Measurements from ENCODE around the gene BORCS8. TPM values are rescaled to one million over a fixed set of nuclear protein-coding genes. Genes with fewer than 3 reads are reported as not detected.
A peak's percentile ranks its signal among the peaks of the same experiment; 100 is the strongest.

BORCS8 gene
- total and polyA plus RNA-seq, 2 of the 4 experiments (the other 2 are of a cell fraction), result 16.7 to 33.9 TPM

GRCh38 chr19:19185853-19186740 lies 5.9 kb downstream of the BORCS8 start:
- no TSS peak for BruUV-seq (replicated peaks)
- WGBS, 2 experiments (ENCODE audit: extremely low coverage in 2 of 2, insufficient read length in 1 of 2), result 100% methylated on average over 1 of the region's 9 CpGs; no CpG with 5 or more reads in 1 of the 2 experiments

More at GRCh38 chr19:19185853-19186740, 5.9 kb downstream of the BORCS8 start:
- peak overlapping the region; percentile 56 for H2AFZ ChIP-seq (replicated peaks; ENCODE audit: low read length, poor library complexity)
- POLR2A ChIA-PET (ENCODE audit: unreplicated experiment), result no interaction called here
- no peak overlapping the region for H2BK5ac ChIP-seq (ENCODE audit: low read depth, low read length, poor library complexity, severe bottlenecking)
- TF ChIP-seq RAD21 (IDR thresholded peaks at IDR 0.05; ENCODE audit: low read length) (peak; percentile 44), SMC3 (IDR thresholded peaks at IDR 0.05; ENCODE audit: low read depth, low read length) (peak; percentile 15; the same call in 1 of the 2 replicates), MAZ (IDR thresholded peaks at IDR 0.05; ENCODE audit: borderline replicate concordance, low read depth, low read length) (peak; percentile 53; the same call in 1 of the 2 replicates), MAFK (IDR thresholded peaks at IDR 0.05; ENCODE audit: low read depth, low read length) (no peak), CTCF (conservative IDR thresholded peaks at IDR 0.05; ENCODE audit: low read depth, low read length) (peak; percentile 57)
- no peak overlapping the region for H3K9ac ChIP-seq (ENCODE audit: low read depth, low read length)
- no peak overlapping the region for H3K18ac ChIP-seq (ENCODE audit: low read depth, low read length)
- DNase-seq, result peak; percentile 31
- no peak overlapping the region for H3K4ac ChIP-seq (ENCODE audit: low read depth, low read length)
- in situ Hi-C loops (cut with MboI; ENCODE audit: low sequenced_read_pairs), result no loop called here
- no peak overlapping the region for H3K27ac ChIP-seq (ENCODE audit: insufficient read depth, low read length)
- no peak overlapping the region for H2BK20ac ChIP-seq (ENCODE audit: low read depth, low read length)
- no peak overlapping the region for H4K91ac ChIP-seq (ENCODE audit: insufficient read depth, low read depth, low read length)
- CTCF ChIA-PET, result no interaction called here
- no peak overlapping the region for H3K56ac ChIP-seq (ENCODE audit: extremely low read depth, insufficient read depth, low read length)
- H2BK15ac ChIP-seq (ENCODE audit: low read depth, low read length), result no peak overlapping the region
- no peak overlapping the region for H4K5ac ChIP-seq (ENCODE audit: low read depth, low read length)
- H3K14ac ChIP-seq (replicated peaks; ENCODE audit: low read depth, low read length), result no peak overlapping the region
- intact Hi-C loops (cut with micrococcal nuclease), result no loop called here
- H3K4me3 ChIP-seq (ENCODE audit: insufficient read depth, low read depth, low read length), result no peak overlapping the region
- dilution Hi-C loops (cut with HindIII; ENCODE audit: low sequenced_read_pairs, unreplicated experiment), result no loop called here
- ATAC-seq (ENCODE audit: low read depth), result peak; percentile 89
- H4K20me1 ChIP-seq (ENCODE audit: insufficient read depth, low read length), result 0 out of 2 replicates have a peak, but pooled peaks cover under 1% of the 10 kb centered on the region
- no peaks in the 10 kb centered on the region for H3K4me1 ChIP-seq (ENCODE audit: control insufficient read depth, insufficient read depth, low read length)
- no peak overlapping the region for H4K8ac ChIP-seq (ENCODE audit: low read depth in 2 of 2, low read length in 2 of 2)
- H3K36me3 ChIP-seq (ENCODE audit: control insufficient read depth, insufficient read depth, low read length), result peaks cover 23% of the 10 kb centered on the region
- H3K23ac ChIP-seq (ENCODE audit: low read depth, low read length), result no peak overlapping the region
- H3K79me1 ChIP-seq (ENCODE audit: low read depth in 1 of 2, low read length in 2 of 2), result peaks cover 24 to 43% of the 10 kb centered on the region in 2 experiments
- H3K27me3 ChIP-seq (ENCODE audit: control insufficient read depth, insufficient read depth, low read length), result no peaks in the 10 kb centered on the region
- H3K9me1 ChIP-seq (ENCODE audit: insufficient read depth, low read length), result no peaks in the 10 kb centered on the region; the same call in 1 of the 2 replicates
- H2AK5ac ChIP-seq (ENCODE audit: low read depth, low read length), result no peak overlapping the region
- no peak overlapping the region for H3K4me2 ChIP-seq (ENCODE audit: low read depth, low read length)
- H3K9me3 ChIP-seq (ENCODE audit: control insufficient read depth, insufficient read depth, low read length), result no peaks in the 10 kb centered on the region
- H2AK9ac ChIP-seq (replicated peaks; ENCODE audit: low read depth, low read length, poor library complexity), result peak overlapping the region; percentile 37
- no peak overlapping the region for H2BK120ac ChIP-seq (ENCODE audit: low read depth, low read length)

All from IMR-90 (cell line).